GM12891 (cell line): Measurements from ENCODE around the gene IQCN.

Experiments used
- POLR2A ChIP-seq: IDR thresholded peaks from 2 replicates; pipeline ENCODE4 v1.6.1; 2011; ENCODE audit warnings: low read depth, low read length, control low read depth
- POLR2AphosphoS5 ChIP-seq: IDR thresholded peaks from 2 replicates; pipeline ENCODE4 v1.6.1; 2011; ENCODE audit warnings: low read depth, low read length, control low read depth
- POU2F2 ChIP-seq: IDR thresholded peaks from 2 replicates; pipeline ENCODE4 v1.6.1; 2011; ENCODE audit warnings: low read depth, mild to moderate bottlenecking, control low read depth, low read length, moderate library complexity
- SPI1 ChIP-seq: IDR thresholded peaks from 2 replicates; pipeline ENCODE4 v1.6.1; 2011; ENCODE audit warnings: low read depth, low read length, control low read depth
- TAF1 ChIP-seq: IDR thresholded peaks from 2 replicates; pipeline ENCODE4 v1.6.1; 2011; ENCODE audit warnings: low read depth, low read length, control low read depth

DNA sequence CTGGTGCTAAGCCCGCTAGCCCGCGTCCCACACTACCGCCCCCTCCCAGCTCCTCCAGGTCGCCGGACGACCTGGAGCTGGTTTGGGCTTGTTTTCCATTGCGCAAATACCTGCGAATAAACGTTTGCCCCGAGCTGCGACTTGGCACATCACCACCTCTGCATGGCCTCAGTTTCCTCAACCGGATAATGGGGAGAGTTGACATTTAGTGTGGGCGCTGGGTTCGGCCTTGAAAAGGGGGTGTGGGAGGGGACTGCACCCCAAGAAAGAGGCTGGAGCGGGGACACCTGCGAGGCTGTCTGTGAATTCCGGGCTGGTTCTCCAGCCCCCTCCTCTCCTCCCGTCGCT, 18.2 kb upstream of the IQCN start:
- TF ChIP-seq POLR2A: no peak; the same call in 1 of the 2 replicates
- TF ChIP-seq SPI1: no peak
- no peak for TF ChIP-seq TAF1
- TF ChIP-seq POLR2AphosphoS5: no peak; the same call in 1 of the 2 replicates
- TF ChIP-seq POU2F2: no peak
